Measurements from ENCODE around the gene FAM200C. TPM values are rescaled to one million over a fixed set of nuclear protein-coding genes. Genes with fewer than 3 reads are reported as not detected.
A peak's percentile ranks its signal among the peaks of the same experiment; 100 is the strongest.

The FAM200C gene
- total RNA-seq, 2 donors from 2014 or later: 0.82 to 1.1 TPM

DNA sequence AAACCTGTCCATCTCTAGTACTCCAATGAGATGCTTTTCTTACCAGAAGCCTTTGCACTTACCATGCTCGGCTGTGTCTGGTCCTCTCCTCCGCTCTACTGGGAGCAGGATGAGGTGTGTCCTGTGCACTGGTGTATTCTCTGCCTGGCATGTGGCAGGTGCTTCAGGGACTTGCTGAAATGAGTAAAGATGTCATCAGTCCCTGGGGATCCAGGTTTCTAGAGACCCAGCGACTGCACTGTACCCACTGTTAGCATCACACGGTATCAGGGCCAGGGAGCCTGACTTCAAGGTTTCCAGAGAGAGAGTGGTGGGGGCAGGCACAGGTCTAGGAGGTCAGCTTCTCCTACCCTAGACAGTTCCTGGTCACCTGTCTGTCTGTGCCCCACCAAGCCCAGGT lies 32.3 kb upstream of the FAM200C start:
- DNase-seq (ENCODE audit: low spot score in 2 of 2) (no peak), ATAC-seq (no peak)
- peaks cover 0 to 17% of the 10 kb centered on the region in 2 donors for H3K36me3 Mint-ChIP-seq
- no peaks in the 10 kb centered on the region for H3K9me3 Mint-ChIP-seq
- no peak overlapping the region for H3K27ac Mint-ChIP-seq

DNA sequence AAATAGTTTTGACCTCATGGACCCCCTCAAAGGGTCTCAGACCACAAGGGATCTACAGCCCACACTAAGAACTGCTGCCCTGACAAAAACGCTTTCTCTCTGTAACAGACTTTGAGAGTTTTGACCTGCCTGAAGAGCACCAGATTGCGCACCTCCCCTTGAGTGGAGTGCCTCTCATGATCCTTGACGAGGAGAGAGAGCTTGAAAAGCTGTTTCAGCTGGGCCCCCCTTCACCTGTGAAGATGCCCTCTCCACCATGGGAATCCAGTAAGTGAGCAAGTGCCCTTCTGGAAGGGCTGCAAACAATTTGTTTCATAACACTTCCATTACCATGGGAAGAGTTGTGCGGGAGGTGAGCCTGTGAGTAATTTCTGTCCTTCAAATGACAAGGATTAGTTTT lies 27.8 kb upstream of the FAM200C start:
- DNase-seq (ENCODE audit: low spot score in 2 of 2): no peak
- ATAC-seq: no peak
- no peaks in the 10 kb centered on the region for H3K9me3 Mint-ChIP-seq
- no peak overlapping the region for H3K27ac Mint-ChIP-seq
- peaks cover 17 to 51% of the 10 kb centered on the region in 2 donors for H3K36me3 Mint-ChIP-seq

DNA sequence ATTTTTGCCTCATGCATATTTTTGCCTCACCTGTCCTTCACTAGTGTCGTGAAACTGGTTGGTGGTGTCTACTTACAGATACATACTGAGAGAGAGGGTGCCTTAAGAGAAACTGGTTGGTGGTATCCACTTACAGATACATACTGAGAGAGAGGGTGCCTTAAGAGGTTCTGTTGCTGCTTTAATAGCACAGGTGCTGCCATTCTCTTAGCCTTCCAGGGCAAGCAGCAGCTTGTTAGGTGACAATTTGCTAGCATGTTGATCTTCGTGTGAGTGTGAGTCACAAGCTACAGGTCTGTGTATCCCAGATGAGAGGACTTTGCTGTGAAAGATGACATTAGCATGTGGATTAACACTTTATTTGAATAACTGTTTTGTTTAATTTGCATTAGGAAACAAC lies 23.2 kb upstream of the FAM200C start:
- Mint-ChIP-seq H3K36me3 (peaks cover 35 to 59% of the 10 kb centered on the region in 2 donors), H3K9me3 (no peaks in the 10 kb centered on the region), H3K27ac (peak overlapping the region in 1 of 2 donors; percentile 91)
- ATAC-seq (no peak), DNase-seq (ENCODE audit: low spot score in 2 of 2) (no peak)

DNA sequence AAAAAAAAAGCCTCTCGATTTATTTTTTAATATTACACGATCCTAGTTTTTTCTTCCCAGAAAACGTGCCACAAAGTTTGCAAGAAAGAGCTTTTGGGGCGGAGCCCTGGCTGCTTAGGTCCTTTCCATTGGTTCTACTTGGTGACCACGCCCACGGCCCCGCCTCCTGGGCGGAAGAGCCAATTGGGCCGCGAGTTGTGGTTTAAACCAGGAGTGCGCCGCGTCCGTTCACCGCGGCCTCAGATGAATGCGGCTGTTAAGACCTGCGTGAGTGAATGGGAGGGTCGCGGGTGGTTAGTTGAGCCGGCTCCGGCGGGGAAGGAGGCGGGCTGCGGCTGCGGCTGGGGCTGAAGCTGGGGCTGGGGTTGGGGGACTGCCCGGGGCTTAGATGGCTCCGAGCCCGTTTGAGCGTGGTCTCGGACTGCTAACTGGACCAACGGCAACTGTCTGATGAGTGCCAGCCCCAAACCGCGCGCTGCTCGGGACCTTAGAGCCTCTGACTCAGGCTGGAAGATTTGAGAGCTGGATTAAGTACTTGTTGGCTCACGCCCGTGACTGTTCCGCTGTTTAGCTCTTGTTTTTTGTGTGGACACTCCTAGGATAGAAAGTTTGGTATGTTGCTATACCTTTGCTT lies 21.9 kb upstream of the FAM200C start, which contains the start of gene PTTG1:
PTTG1 (plus strand) TSS at position 231 of the 634 bp plus-strand sequence. CDS start 458 bp downstream, outside the sequence.
- Mint-ChIP-seq H3K9me3 (no peaks in the 10 kb centered on the region), H3K27ac (peak within 1 kb of the TSS; percentile 98), H3K36me3 (peaks cover 35 to 50% of the 10 kb centered on the region in 2 donors)
- peak; percentile 82 to 84 for ATAC-seq
- peak; percentile 92 to 94 for DNase-seq (ENCODE audit: low spot score in 2 of 2)

DNA sequence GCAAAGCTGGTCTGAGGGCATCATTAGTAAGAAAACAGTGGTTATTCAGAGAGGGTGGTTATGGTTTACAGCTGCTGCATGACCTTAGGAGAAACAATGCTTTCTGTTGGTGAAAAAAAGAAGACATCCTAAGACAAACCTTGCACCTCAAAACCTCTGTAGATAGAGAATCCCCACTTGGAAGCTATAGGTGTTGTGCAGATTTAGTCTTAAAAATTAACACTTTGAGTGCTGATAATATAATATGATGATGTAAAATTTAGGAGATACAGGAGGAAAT lies 20.4 kb upstream of the FAM200C start:
- ATAC-seq (no peak), DNase-seq (ENCODE audit: low spot score in 2 of 2) (no peak)
- Mint-ChIP-seq H3K27ac (peak overlapping the region; percentile 23 to 98), H3K9me3 (no peaks in the 10 kb centered on the region), H3K36me3 (peaks cover 35 to 44% of the 10 kb centered on the region in 2 donors)

DNA sequence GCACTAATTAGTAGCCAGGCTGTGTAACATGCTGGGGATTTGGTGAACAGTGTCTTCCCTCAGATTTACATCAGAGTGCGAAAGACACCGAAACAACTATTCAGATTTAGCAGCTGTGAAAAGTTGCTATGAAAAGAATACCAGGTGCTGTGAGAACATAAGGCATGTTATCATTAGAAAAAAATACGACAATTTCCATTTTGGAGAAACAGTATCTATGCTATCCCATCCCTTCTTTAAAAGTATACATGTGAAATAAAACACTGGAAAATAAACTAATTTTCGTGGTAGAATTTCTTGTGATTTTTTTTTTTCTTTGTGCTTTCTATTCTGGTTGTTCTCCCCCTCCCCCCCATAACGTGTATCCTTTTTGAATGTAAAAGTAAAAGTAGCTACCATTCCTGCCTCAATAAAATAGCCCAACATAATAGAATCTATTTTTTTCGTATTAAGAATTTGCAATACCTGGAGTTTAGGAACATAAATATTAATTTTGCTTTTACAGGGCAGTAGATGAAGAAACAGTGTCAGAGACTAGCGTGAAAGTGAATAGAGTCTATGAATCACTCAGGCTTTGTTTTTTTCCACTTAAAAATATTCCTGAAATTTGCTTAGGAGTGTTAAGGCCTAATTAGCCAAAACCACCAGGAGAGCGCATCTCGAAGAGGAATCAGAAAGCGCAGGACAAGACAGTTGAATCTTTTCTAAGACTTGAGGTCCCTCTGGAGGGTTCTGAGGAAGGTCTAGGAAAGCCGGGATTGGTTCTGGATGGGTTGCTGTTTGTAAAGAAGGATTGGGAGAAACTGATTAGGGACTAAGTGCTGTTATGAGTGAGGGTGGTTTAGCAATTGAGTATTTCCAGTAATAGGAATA lies 19.8 kb upstream of the FAM200C start:
- peaks cover 33 to 39% of the 10 kb centered on the region in 2 donors for H3K36me3 Mint-ChIP-seq

DNA sequence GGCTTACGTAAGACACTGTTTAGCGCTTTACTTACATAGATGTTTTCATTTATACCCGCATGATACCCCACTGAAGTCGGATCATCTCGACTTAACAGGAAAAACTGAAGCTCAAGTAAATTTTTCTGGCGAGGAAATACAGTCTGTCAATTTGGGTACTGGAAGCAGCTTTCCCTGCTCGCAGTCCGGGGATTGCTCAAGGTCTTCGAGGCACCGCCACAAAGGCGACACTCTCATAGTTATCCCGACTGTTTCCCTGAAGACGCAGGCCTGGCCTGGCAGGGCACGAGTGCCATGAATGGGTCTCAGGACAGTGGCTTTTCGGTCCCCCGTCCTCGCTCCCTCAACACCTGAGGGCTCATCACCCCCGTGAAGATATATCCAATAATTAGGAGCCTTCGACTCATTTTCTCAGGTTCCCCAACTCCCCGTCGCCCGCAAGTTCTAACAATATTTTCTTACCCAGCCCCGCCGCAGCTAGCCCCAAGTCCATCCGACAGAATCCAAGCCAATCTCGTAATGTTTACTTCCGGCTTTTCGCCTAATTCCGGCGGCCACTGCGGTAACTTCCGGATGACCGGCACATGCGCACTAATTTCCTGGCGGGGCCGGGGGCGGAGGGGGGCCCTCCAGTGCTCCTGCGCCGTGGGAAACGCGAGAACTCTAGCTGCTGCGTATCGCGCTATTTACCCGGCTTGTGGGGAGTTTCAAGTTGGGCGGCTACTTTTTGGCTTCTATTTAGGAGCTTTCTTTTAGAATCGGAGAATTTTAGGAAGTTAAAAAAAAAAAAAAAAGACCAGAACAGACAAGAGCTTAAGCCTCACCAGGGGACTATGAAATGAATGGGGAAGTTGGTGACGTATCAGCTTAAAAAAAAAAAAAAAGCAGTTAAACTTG lies 19.0 kb upstream of the FAM200C start, which contains the start of gene SLU7:
SLU7 (minus strand) TSS at position 521 of the 897 bp plus-strand sequence. CDS start 3,787 bp downstream, outside the sequence.
- Mint-ChIP-seq H3K27ac (peak within 1 kb of the TSS; percentile 98 to 99), H3K36me3 (peaks cover 25 to 30% of the 10 kb centered on the region in 2 donors), H3K9me3 (no peaks in the 10 kb centered on the region)
- DNase-seq (ENCODE audit: low spot score in 2 of 2): peak; percentile 90 to 93
- ATAC-seq: peak; percentile 74 to 87

More for the DNA sequence above, 19.8 kb upstream of the FAM200C start:
- DNase-seq (ENCODE audit: low spot score in 2 of 2) (no peak), ATAC-seq (no peak)
- H3K9me3 Mint-ChIP-seq: no peaks in the 10 kb centered on the region
- peak overlapping the region; percentile 98 to 99 for H3K27ac Mint-ChIP-seq

DNA sequence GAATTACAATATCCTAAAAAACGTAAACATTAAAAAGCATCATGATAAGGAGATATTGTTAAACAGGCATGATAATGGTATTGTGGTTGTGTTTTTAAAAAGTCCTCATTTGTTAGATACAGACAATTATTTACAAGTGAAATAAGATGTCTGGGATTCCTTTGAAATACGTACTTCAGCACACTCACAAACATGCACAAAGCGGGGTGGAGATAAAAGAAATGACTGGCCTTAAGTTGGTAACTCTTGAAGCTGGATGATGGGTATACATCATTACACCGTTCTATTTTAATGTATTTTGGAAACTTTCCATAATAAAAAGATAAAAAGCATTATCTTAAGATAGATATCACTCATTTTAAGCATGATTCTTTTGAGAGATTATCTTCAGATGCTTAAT lies 1.0 kb downstream of the FAM200C start:
- no peak for DNase-seq (ENCODE audit: low spot score in 2 of 2)
- Mint-ChIP-seq H3K36me3 (peaks cover 2 to 10% of the 10 kb centered on the region in 2 donors), H3K9me3 (no peaks in the 10 kb centered on the region), H3K27ac (peak overlapping the region; percentile 55 to 95)
- ATAC-seq: no peak

DNA sequence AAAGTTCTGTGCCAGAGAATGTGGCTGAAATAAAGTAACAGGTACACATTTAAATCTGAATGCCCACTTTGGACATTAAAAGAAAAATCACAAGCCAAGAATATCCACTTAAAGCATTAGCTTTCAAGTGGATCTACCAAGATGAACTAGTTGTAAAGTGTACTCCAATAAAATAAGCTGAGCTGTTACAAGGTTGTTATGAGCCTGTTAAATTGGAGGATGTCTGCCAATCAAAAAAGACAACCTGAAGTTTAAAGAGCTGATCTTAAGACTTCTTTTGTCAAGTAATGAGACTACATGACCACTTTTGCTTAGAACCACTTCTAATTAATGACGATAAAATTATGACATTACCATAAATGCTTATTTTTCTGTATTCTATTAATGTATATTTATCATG lies 2.4 kb downstream of the FAM200C start:
- Mint-ChIP-seq H3K36me3 (peaks cover 0 to 10% of the 10 kb centered on the region in 2 donors), H3K9me3 (no peaks in the 10 kb centered on the region), H3K27ac (no peak overlapping the region)
- DNase-seq (ENCODE audit: low spot score in 2 of 2) (no peak), ATAC-seq (no peak)

DNA sequence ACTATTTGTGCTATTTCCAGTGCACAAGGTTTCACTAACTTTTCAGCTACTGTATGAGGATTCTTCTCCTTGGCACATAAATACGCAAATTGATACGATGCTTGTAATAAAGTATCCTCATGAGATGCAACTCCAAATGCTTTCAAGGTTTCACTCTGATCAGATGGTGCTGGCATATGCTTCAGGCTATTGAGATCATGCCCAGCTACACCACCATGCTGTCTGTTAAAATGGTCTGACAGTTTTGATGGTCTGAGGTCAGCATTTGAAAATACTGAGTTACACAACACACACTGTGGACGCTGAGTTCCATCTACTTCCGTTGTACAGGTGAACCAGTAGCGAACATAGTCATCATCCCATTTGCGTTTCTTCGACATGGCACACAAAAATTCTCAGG lies 4.7 kb downstream of the FAM200C start:
- Mint-ChIP-seq H3K9me3 (no peaks in the 10 kb centered on the region), H3K36me3 (peaks cover 0 to 8% of the 10 kb centered on the region in 2 donors), H3K27ac (no peak overlapping the region)
- no peak for DNase-seq (ENCODE audit: low spot score in 2 of 2)
- no peak for ATAC-seq

DNA sequence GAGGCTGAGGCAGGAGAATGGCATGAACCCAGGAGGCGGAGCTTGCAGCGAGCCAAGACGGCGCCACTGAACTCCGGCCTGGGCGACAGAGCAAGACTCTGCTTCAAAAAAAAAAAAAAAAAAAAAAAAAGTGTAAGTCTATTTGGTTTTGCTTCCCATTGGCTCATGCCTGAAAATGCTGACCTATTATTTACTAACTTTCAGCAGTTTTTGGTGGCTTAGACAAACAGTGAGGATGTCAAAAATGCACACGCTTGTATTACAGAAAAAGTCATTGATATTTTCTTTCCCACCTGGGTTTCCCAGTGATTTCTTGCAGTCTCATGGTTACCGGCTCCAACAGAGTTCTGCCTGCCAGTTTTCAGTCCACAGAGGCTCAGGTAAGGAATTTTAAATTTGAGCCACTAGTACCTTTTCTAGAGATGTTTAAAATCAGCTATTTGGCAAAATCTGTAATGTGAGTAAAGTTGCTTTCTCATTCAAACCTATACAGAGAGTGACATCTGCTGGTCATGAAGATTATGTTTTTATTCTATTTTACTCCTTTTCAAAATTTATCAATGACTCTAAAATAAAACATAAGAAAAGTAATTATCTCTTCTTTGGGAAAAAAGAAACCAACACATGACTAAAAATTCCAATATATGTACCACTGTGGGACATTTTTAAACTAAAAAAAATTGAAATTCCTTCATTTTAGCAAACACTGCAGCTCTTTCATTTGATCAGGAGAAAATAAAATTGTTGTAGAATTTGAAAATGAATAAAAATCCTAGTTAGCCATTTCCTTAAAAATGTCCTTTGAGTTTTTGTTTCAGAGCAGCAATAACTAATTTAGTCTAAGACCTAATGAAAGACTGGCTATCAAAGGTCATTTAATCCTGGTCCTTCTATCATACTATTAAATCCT lies 8.8 kb downstream of the FAM200C start:
- DNase-seq (ENCODE audit: low spot score in 2 of 2): no peak
- Mint-ChIP-seq H3K36me3 (peaks cover 16 to 20% of the 10 kb centered on the region in 2 donors), H3K27ac (no peak overlapping the region), H3K9me3 (peaks cover 4 to 12% of the 10 kb centered on the region in 2 donors)
- no peak for ATAC-seq

DNA sequence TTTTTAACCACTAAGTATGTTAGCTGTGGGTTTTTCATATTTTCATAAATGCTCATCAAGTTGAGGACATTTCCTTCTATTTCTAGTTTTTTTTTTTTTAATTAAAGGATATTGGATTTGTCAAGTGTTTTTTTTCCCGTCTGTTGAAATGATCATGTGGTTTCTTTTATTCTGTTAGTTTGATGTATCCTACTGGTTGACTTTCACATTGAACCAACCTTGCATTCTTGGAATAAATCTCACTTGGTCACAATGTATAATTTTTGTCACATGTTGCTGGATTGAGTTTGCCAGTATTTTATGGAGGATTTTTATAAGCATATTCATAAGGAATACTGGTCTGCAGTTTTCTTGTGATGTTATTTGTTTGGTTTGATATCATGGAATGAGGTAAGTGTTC lies 12.4 kb downstream of the FAM200C start:
- H3K36me3 Mint-ChIP-seq: peaks cover 16 to 20% of the 10 kb centered on the region in 2 donors
- peaks cover 4 to 12% of the 10 kb centered on the region in 2 donors for H3K9me3 Mint-ChIP-seq
- H3K27ac Mint-ChIP-seq: no peak overlapping the region
- ATAC-seq: no peak
- DNase-seq (ENCODE audit: low spot score in 2 of 2): no peak

DNA sequence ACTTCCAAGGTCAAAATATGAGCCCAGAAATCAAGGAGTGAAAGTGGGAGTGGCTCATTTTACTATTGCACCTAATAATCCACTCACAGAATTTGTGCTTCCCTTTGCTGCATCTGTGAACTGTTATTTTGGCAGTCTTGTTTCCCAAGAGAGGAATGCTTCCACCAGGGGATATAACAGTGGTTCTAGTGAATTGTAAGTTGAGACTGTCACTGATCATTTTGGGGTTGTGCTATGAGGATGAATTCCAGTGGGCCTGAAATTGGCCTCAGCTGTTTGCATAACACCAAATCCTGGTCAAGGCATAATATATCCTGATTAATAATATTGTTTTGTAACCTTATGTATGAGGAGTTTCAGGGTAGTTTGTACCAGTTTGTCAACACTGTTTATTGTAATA lies 14.4 kb downstream of the FAM200C start:
- no peak for DNase-seq (ENCODE audit: low spot score in 2 of 2)
- ATAC-seq: no peak
- peaks cover 16 to 20% of the 10 kb centered on the region in 2 donors for H3K36me3 Mint-ChIP-seq
- H3K27ac Mint-ChIP-seq: no peak overlapping the region
- H3K9me3 Mint-ChIP-seq: peaks cover 4 to 12% of the 10 kb centered on the region in 2 donors

DNA sequence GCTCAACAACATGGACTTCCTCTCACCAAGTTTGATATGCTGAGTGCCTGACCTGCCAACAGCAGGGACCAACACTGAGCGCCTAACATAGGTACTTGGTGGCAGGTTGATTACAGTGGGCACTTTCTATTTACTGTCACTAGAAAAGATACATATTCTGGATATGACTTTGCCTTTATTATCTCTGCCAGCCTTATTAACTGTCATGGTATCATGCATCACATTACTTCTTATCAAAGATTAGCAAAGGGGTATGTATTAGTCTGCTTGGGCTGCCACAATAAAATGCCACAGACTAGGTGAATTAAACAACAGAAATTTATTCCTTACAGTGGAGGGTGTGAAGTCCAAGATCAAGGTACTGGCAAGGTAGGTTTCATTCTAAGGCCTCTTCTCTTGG lies 15.2 kb downstream of the FAM200C start:
- DNase-seq (ENCODE audit: low spot score in 2 of 2) (no peak), ATAC-seq (no peak)
- peaks cover 16 to 20% of the 10 kb centered on the region in 2 donors for H3K36me3 Mint-ChIP-seq
- peaks cover 4 to 12% of the 10 kb centered on the region in 2 donors for H3K9me3 Mint-ChIP-seq
- H3K27ac Mint-ChIP-seq: no peak overlapping the region

DNA sequence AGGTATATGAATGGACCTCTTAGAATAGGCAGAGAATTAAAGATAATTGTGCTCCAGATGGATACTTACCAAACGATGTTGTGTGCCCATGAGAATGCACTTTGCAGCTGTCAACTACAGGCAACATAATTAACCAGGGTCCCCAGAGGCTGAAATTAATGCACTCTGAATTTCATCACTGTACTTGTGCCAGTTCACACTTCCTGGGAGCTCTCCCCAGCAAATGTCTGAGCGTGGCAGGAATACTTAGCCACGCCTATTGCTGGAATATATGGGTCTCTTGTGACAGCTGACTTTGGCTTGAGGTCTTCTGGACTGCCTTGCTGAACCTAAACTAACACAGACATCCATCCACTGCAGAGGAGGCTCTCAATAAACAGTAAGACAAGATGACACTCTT lies 17.5 kb downstream of the FAM200C start:
- Mint-ChIP-seq H3K27ac (no peak overlapping the region), H3K36me3 (peaks cover 0 to 4% of the 10 kb centered on the region in 2 donors), H3K9me3 (peaks cover 0 to 1% of the 10 kb centered on the region in 2 donors)
- ATAC-seq: no peak
- no peak for DNase-seq (ENCODE audit: low spot score in 2 of 2)

DNA sequence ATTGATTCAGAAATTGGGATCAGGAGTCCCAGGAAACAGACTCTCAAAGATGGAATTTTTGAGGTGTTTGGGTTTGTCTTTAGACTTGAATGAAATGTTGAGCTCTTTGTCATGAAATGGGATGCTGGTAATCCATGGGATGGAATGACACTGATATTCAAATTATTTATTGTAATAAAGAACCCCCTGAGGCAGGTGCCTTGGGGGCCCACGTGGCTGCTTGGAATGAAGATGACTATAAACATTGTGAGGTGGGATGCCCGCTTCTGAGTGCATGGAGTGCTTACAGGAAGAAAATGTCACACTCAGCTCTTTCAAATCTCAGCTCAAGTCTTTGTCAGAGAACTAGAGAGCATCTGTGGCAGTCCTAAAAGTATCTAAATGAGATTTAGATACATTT lies 19.8 kb downstream of the FAM200C start:
- no peak overlapping the region for H3K27ac Mint-ChIP-seq
- H3K9me3 Mint-ChIP-seq: no peaks in the 10 kb centered on the region
- no peaks in the 10 kb centered on the region for H3K36me3 Mint-ChIP-seq
- ATAC-seq: no peak
- DNase-seq (ENCODE audit: low spot score in 2 of 2): no peak

Data from activated naive CD4-positive, alpha-beta T cell treated with anti-CD3 and anti-CD28 coated beads, Interleukin-2, amount 50 U/mL, for 72 hours (primary cell).